Neuronal stem cell (in vitro differentiated cells): ENCODE results near the gene ZBTB20.

Experiments
- DNase-seq: peaks from one replicate; pipeline ENCODE4 v3.0.0-alpha.2; 2013; ENCODE audit warnings: low spot score
- H2AFZ ChIP-seq: one replicate; pipeline ENCODE4 v1.6.1; 2013; ENCODE audit warnings: mild to moderate bottlenecking, low read length, inconsistent platforms
- H2AK5ac ChIP-seq: 2 replicates; pipeline ENCODE4 v1.6.1; 2013; ENCODE audit warnings: low read depth, mild to moderate bottlenecking, inconsistent platforms, low read length, moderate library complexity, mixed read lengths
- H2BK120ac ChIP-seq: 2 replicates; pipeline ENCODE4 v1.6.1; 2013; ENCODE audit warnings: low read depth, mild to moderate bottlenecking, inconsistent platforms, low read length, moderate library complexity, mixed read lengths
- H2BK12ac ChIP-seq: one replicate; pipeline ENCODE4 v1.6.1; 2013; ENCODE audit warnings: low read length, inconsistent platforms
- H2BK15ac ChIP-seq: 2 replicates; pipeline ENCODE4 v1.6.1; 2013; ENCODE audit warnings: mild to moderate bottlenecking, low read length, inconsistent platforms, mixed read lengths
- H2BK5ac ChIP-seq: one replicate; pipeline ENCODE4 v1.6.1; 2013; ENCODE audit warnings: inconsistent platforms, mild to moderate bottlenecking, low read length, moderate library complexity
- H3K14ac ChIP-seq: one replicate; pipeline ENCODE4 v1.6.1; 2013; ENCODE audit warnings: low read length, inconsistent platforms
- H3K18ac ChIP-seq: 2 replicates; pipeline ENCODE4 v1.6.1; 2013; ENCODE audit warnings: low read length, inconsistent platforms
- H3K23ac ChIP-seq: 2 replicates; pipeline ENCODE4 v1.6.1; 2013; ENCODE audit warnings: low read depth, mild to moderate bottlenecking, mixed read lengths, low read length, inconsistent platforms; ENCODE audit not compliant: poor library complexity
- H3K27ac ChIP-seq: replicated peaks from 3 replicates; pipeline ENCODE4 v1.5.1; 2013; ENCODE audit warnings: low read length, inconsistent platforms
- H3K27me3 ChIP-seq, 3 experiments: 2 replicates each; pipeline ENCODE4 v1.6.1; 2013; ENCODE audit warnings: low read length in 3 of 3, mild to moderate bottlenecking in 2 of 3, inconsistent platforms in 1 of 3, low read depth in 1 of 3, mixed read lengths in 1 of 3, moderate library complexity in 1 of 3; ENCODE audit not compliant: control insufficient read depth in 3 of 3, insufficient read depth in 3 of 3
- H3K36me3 ChIP-seq, 2 donors: replicated peaks in 1 of 2; 2 replicates each; pipeline ENCODE4 v1.6.1; 2013; ENCODE audit warnings: low read length in 2 of 2; ENCODE audit not compliant: control insufficient read depth in 2 of 2, insufficient read depth in 2 of 2
- H3K4ac ChIP-seq: 2 replicates; pipeline ENCODE4 v1.6.1; 2013; ENCODE audit warnings: inconsistent platforms, mild to moderate bottlenecking, low read length, moderate library complexity
- H3K4me1 ChIP-seq, 2 donors: 1 replicate in 1 of 2; 2 replicates in 1 of 2; pipeline ENCODE4 v1.6.1; 2013; ENCODE audit warnings: low read length in 2 of 2, low read depth in 1 of 2; ENCODE audit not compliant: control insufficient read depth in 2 of 2, insufficient read depth in 1 of 2
- H3K4me2 ChIP-seq: one replicate; pipeline ENCODE4 v1.6.1; 2013; ENCODE audit warnings: mild to moderate bottlenecking, low read length, inconsistent platforms; ENCODE audit not compliant: insufficient read depth, poor library complexity, severe bottlenecking
- H3K4me3 ChIP-seq, 2 donors: 2 replicates each; pipeline ENCODE4 v1.5.1; 2013; ENCODE audit warnings: low read length in 2 of 2, mild to moderate bottlenecking in 2 of 2, inconsistent platforms in 1 of 2, moderate library complexity in 1 of 2
- H3K79me1 ChIP-seq: one replicate; pipeline ENCODE4 v1.6.1; 2013; ENCODE audit warnings: low read depth, mild to moderate bottlenecking, inconsistent platforms, low read length, moderate library complexity
- H3K9ac ChIP-seq: one replicate; pipeline ENCODE4 v1.6.1; 2013; ENCODE audit warnings: mild to moderate bottlenecking, low read depth, low read length, inconsistent platforms; ENCODE audit not compliant: poor library complexity
- H3K9me3 ChIP-seq, 2 donors: replicated peaks in 1 of 2; 2 replicates each; pipeline versions ENCODE3 to v1.6.1; 2013; ENCODE audit warnings: low read length in 2 of 2, mild to moderate bottlenecking in 2 of 2, inconsistent platforms in 1 of 2, low read depth in 1 of 2, mixed read lengths in 1 of 2, moderate library complexity in 1 of 2; ENCODE audit not compliant: control insufficient read depth in 2 of 2, insufficient read depth in 1 of 2
- H4K8ac ChIP-seq: one replicate; pipeline ENCODE4 v1.6.1; 2013; ENCODE audit warnings: low read depth, mild to moderate bottlenecking, inconsistent platforms, low read length, moderate library complexity
- H4K91ac ChIP-seq: one replicate; pipeline ENCODE4 v1.6.1; 2013; ENCODE audit warnings: low read length, low read depth, mild to moderate bottlenecking, inconsistent platforms; ENCODE audit not compliant: poor library complexity
- WGBS, 2 donors: extraction: QIAGEN DNeasy Blood & Tissue Kit; methylation state at CpG; one replicate each; pipeline ENCODE4 v1.1.7; 2013; ENCODE audit warnings: missing lambda C conversion rate in 2 of 2, mixed read lengths in 1 of 2; ENCODE audit not compliant: insufficient read length in 2 of 2, insufficient replicate concordance in 1 of 2; ENCODE audit errors: extremely low coverage in 2 of 2; 5-methylcytosine and 5-hydroxymethylcytosine counted together

The ZBTB20 gene

DNA sequence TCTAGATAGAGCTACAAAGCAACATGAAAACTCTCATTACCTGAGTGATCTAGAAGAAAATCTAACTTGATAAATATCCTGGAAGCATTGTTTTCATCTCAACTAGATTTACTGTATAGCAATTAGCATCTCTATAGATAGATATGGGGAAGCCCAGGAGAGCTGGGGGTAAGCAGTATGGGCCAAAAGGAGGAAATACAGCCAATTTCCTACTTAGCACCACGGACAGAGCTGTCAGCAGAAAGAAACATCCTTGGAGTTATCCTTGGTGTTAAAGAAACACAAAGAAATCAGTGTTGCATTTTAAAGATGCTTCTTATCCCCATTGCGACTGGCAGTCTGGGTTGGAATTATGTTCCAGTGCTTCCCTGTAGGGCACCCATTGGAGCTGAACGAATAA lies 727.0 kb downstream of the ZBTB20 start:
- H3K14ac ChIP-seq = no peak overlapping the region
- H4K91ac ChIP-seq = no peak overlapping the region
- no peak overlapping the region for H2BK15ac ChIP-seq
- H3K4me1 ChIP-seq = no peaks in the 10 kb centered on the region
- H2AK5ac ChIP-seq = no peak overlapping the region
- H2BK12ac ChIP-seq = no peak overlapping the region
- no peak overlapping the region for H3K4ac ChIP-seq
- H3K27ac ChIP-seq = no peak overlapping the region
- no peak overlapping the region for H3K23ac ChIP-seq
- no peak overlapping the region for H3K9ac ChIP-seq
- no peak overlapping the region for H2BK120ac ChIP-seq
- no peak overlapping the region for H2BK5ac ChIP-seq
- H3K18ac ChIP-seq = no peak overlapping the region
- H3K4me2 ChIP-seq = no peak overlapping the region
- H3K27me3 ChIP-seq = no peaks in the 10 kb centered on the region
- no peak overlapping the region for H4K8ac ChIP-seq
- H3K4me3 ChIP-seq = no peak overlapping the region
- H3K36me3 ChIP-seq = no peaks in the 10 kb centered on the region
- no peaks in the 10 kb centered on the region for H3K9me3 ChIP-seq
- H3K79me1 ChIP-seq = no peaks in the 10 kb centered on the region
- WGBS, 2 donors = no CpG with 5 or more reads among the region's 3 CpGs
- DNase-seq = no peak
- no peak overlapping the region for H2AFZ ChIP-seq

DNA sequence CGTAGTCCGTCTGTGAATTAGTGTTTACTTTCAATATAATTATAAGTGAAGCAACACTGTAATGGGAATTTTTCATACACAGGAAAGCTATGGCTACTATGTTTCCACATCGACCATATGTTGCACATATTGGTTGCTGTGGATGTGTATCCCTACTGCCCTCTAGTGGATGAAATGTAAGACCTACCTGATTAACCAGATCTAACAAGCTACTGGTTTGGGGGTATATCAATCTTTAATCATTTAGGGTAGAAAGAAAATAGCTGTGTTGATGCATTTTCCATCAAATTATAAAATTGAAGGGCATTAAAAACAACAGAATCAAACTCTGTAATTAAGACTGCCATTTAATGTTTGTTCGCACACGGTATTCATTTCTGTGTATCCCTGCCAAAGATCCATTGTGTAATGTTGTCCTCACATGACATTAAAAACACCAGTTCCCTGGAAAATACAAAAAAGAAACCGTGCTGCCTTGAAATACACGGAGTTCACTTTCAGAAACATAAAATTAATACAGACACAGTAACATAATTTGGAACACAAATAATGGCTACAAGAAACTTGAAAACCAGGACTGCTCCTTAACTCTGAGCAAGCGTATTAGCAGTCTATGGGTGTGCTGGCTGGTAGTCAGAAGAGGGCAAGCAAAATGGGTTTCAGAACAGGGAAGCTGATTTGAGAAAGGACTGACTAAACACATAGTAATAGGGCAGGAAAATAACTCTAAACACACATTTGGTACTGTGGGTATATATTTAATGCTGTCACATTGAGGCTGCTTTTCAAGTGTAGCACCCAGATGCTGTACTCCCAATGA lies 728.2 kb downstream of the ZBTB20 start:
- DNase-seq = peak; percentile 39
- Histone ChIP-seq H3K18ac (no peak overlapping the region), H2BK15ac (no peak overlapping the region), H2AFZ (no peak overlapping the region), H3K36me3 (no peaks in the 10 kb centered on the region), H3K4me1 (no peaks in the 10 kb centered on the region), H2AK5ac (no peak overlapping the region), H2BK120ac (no peak overlapping the region), H4K8ac (no peak overlapping the region), H3K23ac (no peak overlapping the region), H3K79me1 (no peaks in the 10 kb centered on the region), H2BK12ac (no peak overlapping the region), H3K4ac (no peak overlapping the region), H4K91ac (no peak overlapping the region), H3K27me3 (no peaks in the 10 kb centered on the region), H3K9me3 (no peaks in the 10 kb centered on the region), H2BK5ac (no peak overlapping the region), H3K27ac (no peak overlapping the region), H3K9ac (no peak overlapping the region), H3K4me3 (no peak overlapping the region), H3K14ac (no peak overlapping the region), H3K4me2 (no peak overlapping the region)
- WGBS, 2 donors = no CpG with 5 or more reads among the region's 8 CpGs

DNA sequence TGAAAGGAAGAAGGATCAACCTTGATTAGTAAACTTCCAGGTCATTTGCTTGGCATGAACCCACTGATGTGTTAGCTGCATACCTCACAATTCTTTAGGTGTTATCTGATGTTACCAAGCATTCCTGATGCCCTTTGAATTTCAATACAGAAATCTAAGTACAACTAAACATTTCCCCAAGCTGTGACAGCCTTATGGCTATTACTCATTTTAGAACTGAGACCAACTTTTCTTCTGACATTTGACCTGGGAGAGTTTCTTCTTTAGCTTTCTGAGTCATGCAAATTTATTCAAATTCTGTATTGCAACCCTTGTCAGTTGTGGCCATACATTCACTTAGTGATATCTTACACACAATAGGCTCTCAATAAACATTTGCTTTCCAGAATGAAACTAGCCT lies 729.0 kb downstream of the ZBTB20 start:
- H3K18ac ChIP-seq = no peak overlapping the region
- H3K14ac ChIP-seq = no peak overlapping the region
- H2AK5ac ChIP-seq = no peak overlapping the region
- no peak overlapping the region for H3K23ac ChIP-seq
- H3K9me3 ChIP-seq = no peaks in the 10 kb centered on the region
- no peak overlapping the region for H2BK12ac ChIP-seq
- no peak overlapping the region for H2BK120ac ChIP-seq
- no peak overlapping the region for H3K4me2 ChIP-seq
- no peaks in the 10 kb centered on the region for H3K4me1 ChIP-seq
- no peak overlapping the region for H3K9ac ChIP-seq
- H3K27me3 ChIP-seq = no peaks in the 10 kb centered on the region
- H2BK15ac ChIP-seq = no peak overlapping the region
- no peak overlapping the region for H4K91ac ChIP-seq
- H3K4ac ChIP-seq = no peak overlapping the region
- H2BK5ac ChIP-seq = no peak overlapping the region
- H3K4me3 ChIP-seq = no peak overlapping the region
- H3K79me1 ChIP-seq = no peaks in the 10 kb centered on the region
- no peak for DNase-seq
- no peak overlapping the region for H3K27ac ChIP-seq
- H2AFZ ChIP-seq = no peak overlapping the region
- H4K8ac ChIP-seq = no peak overlapping the region
- no peaks in the 10 kb centered on the region for H3K36me3 ChIP-seq

DNA sequence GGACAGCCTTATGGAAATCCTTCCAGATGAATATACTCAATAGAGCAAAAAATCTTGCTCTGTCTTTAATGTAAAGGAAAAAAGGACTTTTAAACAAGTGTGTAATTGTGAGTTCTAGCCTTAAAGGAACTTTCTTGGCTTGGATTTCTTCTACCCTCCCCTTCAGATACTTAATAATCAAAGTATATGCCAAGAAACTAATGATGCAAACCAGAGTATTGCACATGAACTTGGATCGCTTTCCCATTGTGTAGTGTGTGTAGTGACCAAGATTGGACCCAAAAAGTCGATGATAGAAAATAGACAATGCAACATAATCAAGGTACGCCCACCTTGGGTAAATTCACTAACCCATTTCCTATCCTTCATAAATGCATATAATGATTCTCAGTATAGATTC lies 729.4 kb downstream of the ZBTB20 start:
- Histone ChIP-seq H3K14ac (no peak overlapping the region), H3K4me2 (no peak overlapping the region), H3K4ac (no peak overlapping the region), H3K4me1 (peaks cover 0 to 2% of the 10 kb centered on the region in 2 donors), H3K4me3 (no peak overlapping the region), H3K23ac (no peak overlapping the region), H2BK5ac (no peak overlapping the region), H3K18ac (no peak overlapping the region), H3K9me3 (no peaks in the 10 kb centered on the region), H3K79me1 (no peaks in the 10 kb centered on the region), H2AFZ (no peak overlapping the region), H3K36me3 (no peaks in the 10 kb centered on the region), H3K27me3 (no peaks in the 10 kb centered on the region), H4K8ac (no peak overlapping the region), H3K9ac (no peak overlapping the region), H2BK120ac (no peak overlapping the region), H3K27ac (no peak overlapping the region), H2BK15ac (no peak overlapping the region), H2BK12ac (no peak overlapping the region), H2AK5ac (no peak overlapping the region), H4K91ac (no peak overlapping the region)
- DNase-seq = no peak
- WGBS, 2 donors = no CpG with 5 or more reads among the region's 3 CpGs
